WERI-Rb-1 (cell line): ENCODE results near the gene ANKS1A.

Experiments used
- DNase-seq: peaks from one replicate; pipeline ENCODE4 v3.0.0-alpha.2; 2020
- H3K27ac ChIP-seq: fragments of 250-450 bp; sonication (Bioruptor Pico); 2 replicates; pipeline ENCODE4 v1.5.1; 2020; ENCODE audit warnings: mild to moderate bottlenecking, moderate library complexity
- H3K27me3 ChIP-seq: fragments of 250-450 bp; sonication (Bioruptor Pico); 2 replicates; pipeline ENCODE4 v1.5.1; 2021; ENCODE audit warnings: mild to moderate bottlenecking, low read depth, moderate library complexity; ENCODE audit not compliant: insufficient read depth, severe bottlenecking
- H3K36me3 ChIP-seq: fragments of 250-450 bp; sonication (Bioruptor Pico); 2 replicates; pipeline ENCODE4 v1.5.1; 2020; ENCODE audit warnings: mild to moderate bottlenecking, moderate library complexity
- H3K4me3 ChIP-seq: 2 replicates; pipeline ENCODE4 v1.5.1; 2011; ENCODE audit warnings: low read depth, mild to moderate bottlenecking, control low read depth, low read length
- H3K9me3 ChIP-seq: fragments of 250-450 bp; sonication (Bioruptor Pico); 2 replicates; pipeline ENCODE4 v1.5.1; 2021; ENCODE audit warnings: mild to moderate bottlenecking, moderate library complexity; ENCODE audit not compliant: severe bottlenecking
- TF ChIP-seq, protein P1 (sequence below): IDR thresholded peaks from 2 replicates; pipeline ENCODE4 v1.5.1; 2011; ENCODE audit warnings: low read depth, mild to moderate bottlenecking, control low read depth, inconsistent platforms, low read length

ANKS1A gene

DNA sequence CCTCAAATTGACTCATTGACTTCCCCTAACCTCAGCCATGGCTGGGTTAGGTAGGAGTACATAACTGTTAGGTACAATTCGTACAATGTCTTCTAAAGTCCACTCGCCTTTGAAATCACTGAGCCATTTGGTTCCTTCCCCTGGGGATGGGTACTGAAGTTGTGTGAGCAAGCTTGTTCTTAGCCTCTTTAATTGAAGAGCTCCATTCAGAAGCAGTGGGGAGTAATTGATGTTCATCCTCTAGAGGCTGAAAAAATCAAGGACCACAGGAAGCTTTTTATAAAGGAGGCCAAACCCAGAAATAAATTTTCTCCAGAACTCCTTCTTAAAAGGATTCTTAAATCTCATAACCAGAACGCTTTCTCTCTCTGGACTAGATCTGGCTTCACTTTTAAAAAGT is 60.6 kb downstream of the ANKS1A start:
- TF ChIP-seq, protein P1, sequence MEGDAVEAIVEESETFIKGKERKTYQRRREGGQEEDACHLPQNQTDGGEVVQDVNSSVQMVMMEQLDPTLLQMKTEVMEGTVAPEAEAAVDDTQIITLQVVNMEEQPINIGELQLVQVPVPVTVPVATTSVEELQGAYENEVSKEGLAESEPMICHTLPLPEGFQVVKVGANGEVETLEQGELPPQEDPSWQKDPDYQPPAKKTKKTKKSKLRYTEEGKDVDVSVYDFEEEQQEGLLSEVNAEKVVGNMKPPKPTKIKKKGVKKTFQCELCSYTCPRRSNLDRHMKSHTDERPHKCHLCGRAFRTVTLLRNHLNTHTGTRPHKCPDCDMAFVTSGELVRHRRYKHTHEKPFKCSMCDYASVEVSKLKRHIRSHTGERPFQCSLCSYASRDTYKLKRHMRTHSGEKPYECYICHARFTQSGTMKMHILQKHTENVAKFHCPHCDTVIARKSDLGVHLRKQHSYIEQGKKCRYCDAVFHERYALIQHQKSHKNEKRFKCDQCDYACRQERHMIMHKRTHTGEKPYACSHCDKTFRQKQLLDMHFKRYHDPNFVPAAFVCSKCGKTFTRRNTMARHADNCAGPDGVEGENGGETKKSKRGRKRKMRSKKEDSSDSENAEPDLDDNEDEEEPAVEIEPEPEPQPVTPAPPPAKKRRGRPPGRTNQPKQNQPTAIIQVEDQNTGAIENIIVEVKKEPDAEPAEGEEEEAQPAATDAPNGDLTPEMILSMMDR: no peak
- no peak for DNase-seq
- Histone ChIP-seq H3K9me3 (no peaks in the 10 kb centered on the region), H3K4me3 (no peak overlapping the region), H3K27ac (no peak overlapping the region), H3K36me3 (no peaks in the 10 kb centered on the region), H3K27me3 (no peaks in the 10 kb centered on the region)

DNA sequence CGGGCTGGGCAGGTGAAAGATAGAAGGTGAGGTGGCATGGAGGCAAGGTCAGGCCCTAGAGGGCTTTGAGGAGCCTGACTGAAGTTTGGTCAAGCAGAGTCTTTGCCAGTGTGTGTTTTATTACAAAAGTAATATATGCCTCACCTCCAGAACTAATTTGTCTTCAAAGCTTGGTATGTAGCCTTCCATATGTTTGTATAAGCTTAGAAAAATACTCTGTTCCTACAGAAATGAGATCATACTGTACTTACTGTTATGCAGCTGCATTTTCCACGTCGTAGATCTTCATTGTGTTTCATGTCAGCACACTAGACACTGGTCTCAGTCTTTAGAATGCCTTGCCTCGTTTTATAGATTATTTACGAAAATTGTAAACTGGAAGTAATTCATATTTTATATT is 61.8 kb downstream of the ANKS1A start:
- TF ChIP-seq, protein P1: no peak
- Histone ChIP-seq H3K36me3 (no peaks in the 10 kb centered on the region), H3K27me3 (no peaks in the 10 kb centered on the region), H3K9me3 (no peaks in the 10 kb centered on the region), H3K27ac (no peak overlapping the region), H3K4me3 (no peak overlapping the region)
- no peak for DNase-seq

DNA sequence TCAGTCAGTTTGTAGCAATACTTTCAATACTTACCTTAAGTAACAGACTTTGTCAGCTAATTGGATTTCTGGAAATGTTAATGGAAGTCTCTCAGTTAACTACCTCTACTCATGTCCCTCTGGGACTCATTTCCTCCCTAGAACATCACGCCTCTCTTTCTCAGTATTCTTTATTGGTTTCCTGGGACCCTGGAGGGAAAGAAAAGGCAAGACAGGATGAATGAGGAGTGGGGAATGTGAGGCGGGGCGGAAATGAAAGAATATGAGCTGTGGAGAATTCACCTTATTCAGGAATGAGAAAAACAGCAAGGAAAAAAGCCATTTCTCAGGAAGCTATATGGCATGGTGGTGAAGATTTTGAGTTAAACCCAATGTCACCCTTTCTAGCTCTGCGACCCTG is 62.7 kb downstream of the ANKS1A start:
- H3K4me3 ChIP-seq: no peak overlapping the region
- no peaks in the 10 kb centered on the region for H3K36me3 ChIP-seq
- no peak for DNase-seq
- TF ChIP-seq, protein P1: no peak
- H3K27me3 ChIP-seq: no peaks in the 10 kb centered on the region
- H3K9me3 ChIP-seq: no peaks in the 10 kb centered on the region
- H3K27ac ChIP-seq: no peak overlapping the region

DNA sequence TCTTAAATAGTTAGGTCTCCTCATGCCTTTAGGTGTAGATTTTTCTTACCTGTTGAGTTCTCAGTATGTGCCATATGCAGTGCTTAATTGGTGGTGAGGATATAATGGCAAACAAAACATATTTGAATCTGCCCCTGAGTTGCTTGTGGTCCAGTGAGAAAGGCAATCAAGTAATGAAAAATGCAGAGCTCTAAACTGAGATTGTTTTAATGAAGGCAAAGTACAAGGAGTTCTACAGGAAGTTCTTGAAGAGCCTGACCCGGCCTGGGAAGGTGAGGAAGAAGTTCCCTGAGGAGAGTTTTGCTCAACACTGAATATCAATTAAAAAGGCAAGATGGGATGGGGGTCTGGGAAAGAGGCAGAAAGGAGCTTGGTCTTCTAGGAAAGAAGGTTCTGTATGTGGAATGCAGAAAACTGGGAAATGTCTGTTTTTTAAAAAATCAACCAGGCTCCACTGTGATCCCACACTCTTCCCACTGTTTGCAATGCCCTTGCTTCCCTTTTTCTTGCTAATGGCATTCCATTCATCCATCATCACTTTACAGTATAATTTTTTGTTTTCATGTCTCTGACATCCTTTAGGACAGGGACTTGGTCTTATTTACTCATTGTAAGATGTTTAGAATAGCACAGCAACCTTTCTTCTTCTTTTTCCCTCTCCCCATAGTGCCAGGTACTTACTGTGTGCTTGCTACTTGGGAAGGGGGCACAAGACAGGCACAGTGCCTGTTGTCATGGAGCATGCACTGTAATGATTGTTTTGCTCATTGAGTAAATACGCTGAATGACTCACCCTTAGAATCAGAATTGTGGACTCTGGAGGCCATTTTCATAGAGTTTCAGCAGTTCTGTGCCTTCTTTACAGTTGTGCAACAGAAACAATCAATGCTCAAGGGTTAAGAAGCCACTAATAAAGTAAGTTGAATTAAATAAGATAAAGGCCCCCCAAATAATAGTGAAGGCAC is 64.3 kb downstream of the ANKS1A start:
- Histone ChIP-seq H3K27me3 (no peaks in the 10 kb centered on the region), H3K36me3 (no peaks in the 10 kb centered on the region), H3K9me3 (no peaks in the 10 kb centered on the region), H3K27ac (no peak overlapping the region), H3K4me3 (no peak overlapping the region)
- TF ChIP-seq, protein P1: no peak
- no peak for DNase-seq

DNA sequence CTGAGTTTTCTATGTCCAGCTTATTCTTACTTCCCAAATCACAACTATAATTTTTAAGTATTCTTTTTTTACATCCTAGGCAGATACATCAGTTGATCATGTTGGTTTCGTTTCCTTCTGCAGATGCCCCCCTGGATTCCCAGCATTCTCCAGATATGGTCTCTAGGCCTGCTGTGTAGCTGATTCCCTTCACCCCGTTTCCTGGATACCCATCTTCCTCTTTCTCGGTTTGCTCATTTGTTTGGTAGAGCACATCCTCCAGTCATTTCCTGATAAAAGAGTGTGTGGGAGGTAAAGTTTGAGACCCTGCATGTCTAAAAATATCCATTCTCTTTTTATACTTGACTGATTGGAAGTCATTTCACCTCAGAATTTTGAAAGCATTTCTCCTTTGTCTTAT is 66.4 kb downstream of the ANKS1A start:
- H3K36me3 ChIP-seq: no peaks in the 10 kb centered on the region
- no peak overlapping the region for H3K4me3 ChIP-seq
- DNase-seq: no peak
- no peaks in the 10 kb centered on the region for H3K9me3 ChIP-seq
- H3K27ac ChIP-seq: no peak overlapping the region
- no peaks in the 10 kb centered on the region for H3K27me3 ChIP-seq
- TF ChIP-seq, protein P1: no peak
